Stimulated activated CD8-positive, alpha-beta memory T cell treated with anti-CD3 and anti-CD28 coated beads, Interleukin-2, amount 100 ng/mL, for 1 hour (primary cell): ENCODE results near the gene IGDCC3.

Experiments used
- DNase-seq, 2 donors: peaks; one replicate each; pipeline ENCODE4 v3.0.0-alpha.2; 2020; ENCODE audit warnings: low read depth in 2 of 2

The IGDCC3 gene

DNA sequence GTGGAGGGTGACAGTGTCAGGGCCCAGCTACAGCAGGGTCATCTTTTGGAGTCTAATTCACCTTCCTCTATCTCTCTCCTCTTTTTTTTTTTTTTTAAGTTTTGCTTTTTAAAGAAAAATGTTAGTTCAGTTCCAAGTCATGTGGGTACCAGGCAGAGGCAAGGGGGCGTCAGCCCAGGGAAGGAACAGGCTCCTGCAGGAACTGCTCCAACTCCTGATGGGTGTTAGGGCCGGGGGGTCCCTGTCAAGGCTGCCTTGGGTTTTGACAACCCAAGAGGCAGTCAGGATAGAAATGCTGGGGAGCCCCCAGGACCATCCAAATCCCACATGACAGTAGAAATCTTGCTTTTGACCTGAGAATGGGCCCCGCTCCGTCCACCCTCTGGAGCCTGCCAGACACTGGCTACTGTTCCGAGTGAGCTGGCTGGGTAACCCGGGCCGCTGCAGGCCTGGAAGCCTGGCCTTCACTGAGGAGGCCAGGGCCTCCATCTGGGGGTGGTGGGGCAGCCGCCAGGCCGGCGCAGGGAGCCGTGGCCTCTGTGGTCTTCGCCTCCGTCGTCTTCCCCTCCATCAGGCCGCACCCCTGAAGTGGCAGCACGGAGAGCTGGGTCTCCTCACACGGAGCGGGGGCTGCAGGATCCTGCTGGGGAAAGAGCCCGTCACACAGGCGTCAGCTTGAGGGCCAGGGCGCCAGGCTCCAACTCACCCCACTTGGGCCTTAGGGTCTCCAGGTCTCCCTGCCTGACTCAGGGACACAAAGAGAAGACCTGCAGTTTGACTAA is 49.1 kb downstream of the IGDCC3 start:
- DNase-seq, result no peak

DNA sequence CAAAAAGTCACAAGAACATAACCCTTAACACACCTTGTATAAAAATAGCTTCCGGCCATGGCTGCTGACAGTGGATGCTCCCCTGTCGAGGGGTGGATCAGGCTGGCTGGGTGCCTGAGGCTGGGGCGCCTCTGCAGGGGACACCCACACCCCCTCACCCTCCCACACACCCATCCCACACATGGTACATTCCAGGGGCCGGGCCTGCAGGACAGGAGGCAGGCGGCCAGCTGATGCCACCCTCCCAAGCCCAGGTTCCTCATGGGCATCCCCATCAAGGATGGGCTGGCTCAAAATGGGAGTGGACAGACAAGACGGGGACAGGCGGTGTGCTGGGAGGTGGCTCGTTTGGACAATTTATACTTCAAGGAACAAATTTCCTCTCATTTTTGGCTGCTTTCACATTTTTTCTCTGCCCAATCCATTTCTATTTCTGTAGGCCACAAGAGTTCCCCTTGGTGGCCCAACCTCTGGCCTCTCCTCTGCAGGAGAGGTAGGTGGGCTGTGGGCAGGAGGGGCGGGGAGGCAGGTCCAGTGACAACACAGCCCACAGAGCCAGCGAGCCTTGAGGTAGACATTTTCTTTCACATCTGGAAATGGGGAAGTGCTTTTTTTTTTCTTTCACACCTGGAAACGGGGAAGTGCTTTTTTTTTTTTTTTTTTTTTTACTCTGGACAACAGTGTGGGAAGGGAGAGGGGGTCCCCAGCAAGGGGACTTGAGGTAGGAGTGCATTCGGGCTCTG is 50.0 kb downstream of the IGDCC3 start:
- no peak for DNase-seq

DNA sequence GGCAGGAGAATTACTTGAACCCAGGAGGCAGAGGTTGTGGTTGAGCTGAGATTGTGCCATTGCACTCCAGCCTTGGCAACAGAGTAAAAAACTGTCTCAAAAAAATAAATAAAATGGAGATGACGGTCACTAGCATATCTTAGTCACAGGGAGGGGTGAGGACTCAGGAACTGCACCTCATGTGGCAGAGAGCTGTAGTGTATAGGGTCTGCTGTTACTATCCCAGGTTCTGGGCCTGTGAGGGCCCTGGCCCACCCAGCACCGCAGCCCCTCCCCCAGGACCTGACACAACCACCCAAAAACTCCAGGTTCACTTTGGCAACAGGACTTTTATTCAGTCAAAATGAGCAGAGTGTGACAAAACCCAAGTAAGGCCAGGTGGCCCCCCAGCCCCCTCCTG is 51.0 kb downstream of the IGDCC3 start:
- DNase-seq, result no peak

DNA sequence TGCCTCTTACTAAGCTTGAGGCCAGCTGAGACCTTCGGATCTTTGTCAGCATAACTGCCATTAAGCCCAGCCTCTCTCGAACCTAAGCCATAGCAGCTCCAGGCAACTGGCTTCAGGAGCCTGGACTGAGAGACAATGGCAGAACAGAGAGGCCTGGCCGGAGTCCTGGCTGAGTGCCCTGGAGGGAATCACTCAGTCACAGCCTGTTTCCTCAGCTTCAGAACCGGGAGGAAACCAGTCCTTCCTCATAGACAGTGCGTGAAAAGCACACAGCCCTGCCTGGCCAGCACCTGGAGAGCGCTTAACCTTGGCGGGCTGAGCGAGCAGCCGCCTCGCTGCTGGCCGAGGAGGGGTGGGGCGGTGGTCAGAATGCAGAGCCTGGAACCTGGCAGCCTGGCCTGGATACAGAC is 51.7 kb downstream of the IGDCC3 start:
- no peak for DNase-seq

DNA sequence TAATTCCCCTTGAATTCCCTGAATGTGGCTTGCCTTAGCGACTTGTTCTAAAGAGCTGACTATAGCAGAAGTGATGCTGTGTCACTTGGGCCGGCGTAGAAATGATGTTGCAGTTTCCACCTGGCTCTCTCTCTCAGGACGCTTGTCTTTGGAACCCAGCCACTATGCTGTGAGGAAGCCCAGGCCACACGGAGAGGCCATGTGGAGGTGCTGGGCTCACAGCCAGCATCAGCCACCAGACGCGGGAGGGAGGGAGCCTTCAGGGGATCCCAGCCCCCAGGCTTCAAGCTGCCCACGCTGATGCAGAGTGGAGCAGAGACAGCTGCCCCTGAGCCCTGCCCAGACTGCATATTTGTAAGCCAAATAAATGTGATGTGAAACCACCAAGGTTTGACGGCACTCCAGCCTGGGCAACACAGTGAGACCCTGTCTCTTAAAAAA is 54.7 kb downstream of the IGDCC3 start:
- DNase-seq, result no peak

DNA sequence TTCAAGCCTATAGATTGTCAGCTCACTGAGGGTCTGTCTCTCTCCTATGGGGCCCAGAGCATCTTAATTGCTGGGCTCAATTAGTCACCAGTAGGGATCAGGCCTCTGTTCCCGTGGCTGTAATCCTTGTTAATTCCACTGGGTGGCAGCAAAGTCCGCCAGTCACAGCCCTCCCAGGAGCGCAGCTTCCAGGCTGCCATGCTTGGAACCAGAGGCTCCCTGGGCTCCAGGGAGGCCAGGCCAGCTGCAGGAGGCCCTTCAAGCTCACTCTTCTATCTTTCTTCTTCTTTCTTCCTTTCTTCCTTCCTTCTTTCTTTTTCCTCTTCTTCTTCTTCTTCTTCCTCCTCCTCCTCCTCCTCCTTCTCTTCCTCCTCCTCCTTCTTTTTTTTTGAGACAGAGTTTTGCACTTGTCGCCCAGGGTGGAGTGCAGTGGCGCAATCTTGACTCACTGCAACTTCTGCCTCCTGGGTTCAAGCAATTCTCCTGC is 58.9 kb downstream of the IGDCC3 start:
- DNase-seq, result peak; percentile 50 to 53

DNA sequence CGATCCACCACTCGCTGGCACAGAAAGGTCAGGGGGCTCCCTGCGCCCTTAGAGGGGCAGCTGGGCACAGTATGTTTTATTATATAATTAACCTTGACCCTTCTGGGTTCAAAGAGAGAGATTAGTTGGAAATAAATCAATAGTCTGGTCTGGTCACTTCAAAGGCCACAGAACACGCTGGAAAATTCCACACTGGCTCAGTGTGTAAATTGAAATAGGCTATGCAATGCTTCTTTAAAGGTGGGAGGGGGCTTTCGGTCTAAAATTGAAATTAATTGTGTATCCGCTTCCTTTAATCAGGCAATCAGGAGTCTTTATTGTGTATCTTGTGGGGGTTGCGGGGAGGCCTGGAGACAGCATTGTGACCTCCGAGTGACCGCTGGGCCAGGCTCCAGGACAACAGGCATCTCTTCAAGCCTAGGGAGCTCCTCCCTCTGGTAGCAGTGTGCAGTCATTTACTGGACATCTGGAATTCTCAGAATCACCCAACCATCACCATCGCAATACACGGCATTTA is 65.3 kb downstream of the IGDCC3 start:
- DNase-seq, result no peak

DNA sequence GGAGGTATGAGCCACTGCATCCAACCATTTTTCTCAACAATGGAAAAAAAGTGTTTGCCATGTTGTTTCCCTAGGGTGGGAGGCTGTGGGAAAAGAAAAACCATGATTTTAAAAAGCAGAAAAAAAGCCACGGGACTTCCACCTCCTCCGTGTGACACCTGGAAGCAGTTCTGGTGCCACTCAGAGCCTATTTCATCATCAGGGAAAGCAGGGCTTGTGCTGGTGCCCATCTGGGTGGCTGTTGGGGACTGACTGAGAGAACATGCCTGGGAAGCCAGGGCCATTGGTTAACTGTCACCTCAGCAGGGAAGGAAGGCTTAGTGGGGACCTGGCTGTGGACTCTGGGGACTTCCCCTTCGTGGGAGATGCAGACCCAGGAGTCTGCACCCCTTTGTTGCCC is 66.0 kb downstream of the IGDCC3 start:
- DNase-seq, result no peak

DNA sequence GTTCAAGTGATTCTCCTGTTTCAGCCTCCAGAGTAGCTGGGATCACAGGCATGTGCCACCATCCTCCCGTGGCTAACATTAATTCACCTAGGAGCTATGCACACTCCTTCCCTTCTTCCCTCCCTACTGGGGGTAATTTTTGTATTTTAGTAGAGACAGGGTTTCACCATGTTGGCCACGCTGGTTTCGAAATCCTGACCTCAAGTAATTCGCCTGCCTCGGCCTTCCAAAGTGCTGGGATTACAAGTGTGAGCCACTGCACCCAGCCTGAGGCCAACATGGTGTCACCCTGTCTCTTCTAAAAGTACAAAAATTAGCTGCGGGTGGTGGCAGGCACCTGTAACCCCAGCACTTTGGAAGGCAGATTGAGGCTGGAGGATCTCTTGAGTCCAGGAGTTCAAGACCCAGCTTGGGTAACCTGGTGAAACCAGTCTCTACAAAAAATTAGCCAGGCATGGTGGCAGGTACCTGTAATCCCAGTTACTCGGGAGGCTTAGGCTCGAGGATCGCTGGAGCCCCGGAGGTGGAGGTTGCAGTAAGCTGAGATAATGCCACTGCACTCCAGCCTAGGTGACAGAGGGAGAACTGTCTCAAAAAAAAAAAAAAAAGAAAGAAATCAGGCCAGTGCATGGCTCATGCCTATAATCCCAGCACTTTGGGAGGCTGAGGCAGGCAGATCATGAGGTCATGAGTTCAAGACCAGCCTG is 67.2 kb downstream of the IGDCC3 start:
- no peak for DNase-seq

DNA sequence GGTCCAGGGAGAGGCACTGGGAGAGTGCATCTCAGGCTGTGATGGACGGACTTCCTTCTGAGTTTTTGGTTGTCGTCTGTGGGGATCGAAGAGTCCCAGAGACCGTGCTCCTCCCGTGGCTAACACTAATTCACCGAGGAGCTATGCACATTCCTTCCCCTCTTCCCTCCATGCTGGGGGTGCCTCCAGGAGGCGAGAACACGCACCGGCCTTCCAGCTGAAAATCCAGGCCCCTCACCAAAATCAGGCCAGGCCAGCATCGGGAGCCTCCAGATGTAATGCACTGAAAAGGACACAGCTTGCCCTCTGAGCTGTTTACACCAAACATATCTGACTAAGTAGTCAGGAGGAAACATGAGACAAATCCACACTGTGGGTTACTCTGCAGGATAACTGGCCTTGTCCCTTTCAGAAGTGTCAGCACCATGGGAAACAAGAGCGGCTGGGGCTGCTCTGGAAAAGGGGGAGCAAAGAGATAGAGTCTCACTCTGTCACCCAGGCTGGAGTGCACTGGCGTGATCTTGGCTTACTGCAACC is 67.9 kb downstream of the IGDCC3 start:
- DNase-seq, result no peak

DNA sequence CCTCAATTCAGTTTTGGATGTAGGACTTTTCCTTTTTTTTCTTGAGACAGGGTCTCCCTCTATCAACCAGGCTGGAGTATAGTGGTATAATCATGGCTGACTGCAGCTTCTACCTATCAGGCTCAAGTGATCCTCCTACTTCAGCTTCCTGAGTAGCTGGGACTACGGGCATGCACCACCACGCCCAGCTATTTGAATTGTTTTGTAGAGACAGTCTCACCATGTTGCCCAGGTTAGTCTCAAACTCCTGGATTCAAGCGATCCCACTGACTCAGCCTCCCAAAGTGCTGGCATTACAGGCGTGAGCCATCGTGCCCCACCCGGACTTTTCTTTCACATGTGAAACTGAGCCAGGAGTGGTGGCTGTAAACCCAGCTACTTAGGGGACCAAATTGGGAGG is 69.8 kb downstream of the IGDCC3 start:
- DNase-seq, result no peak

DNA sequence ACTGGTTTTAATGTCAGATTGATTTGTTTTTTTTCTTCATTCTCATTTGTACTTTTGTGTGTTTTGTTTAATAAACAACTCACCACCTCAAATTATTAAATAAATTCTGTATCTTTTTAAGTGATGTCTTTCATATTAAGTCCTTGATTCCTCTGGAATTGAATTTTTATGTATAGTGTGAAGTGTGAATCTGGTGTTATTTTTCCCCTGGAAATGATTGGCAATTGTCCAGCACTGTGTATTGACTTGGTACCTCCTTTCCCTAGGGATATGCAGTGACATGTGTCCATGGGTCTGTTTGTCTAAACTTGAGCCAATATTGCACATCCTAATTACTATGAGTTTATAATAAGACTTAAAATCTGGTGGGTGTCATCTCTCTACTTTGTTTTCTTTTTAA is 71.3 kb downstream of the IGDCC3 start:
- DNase-seq, result no peak

DNA sequence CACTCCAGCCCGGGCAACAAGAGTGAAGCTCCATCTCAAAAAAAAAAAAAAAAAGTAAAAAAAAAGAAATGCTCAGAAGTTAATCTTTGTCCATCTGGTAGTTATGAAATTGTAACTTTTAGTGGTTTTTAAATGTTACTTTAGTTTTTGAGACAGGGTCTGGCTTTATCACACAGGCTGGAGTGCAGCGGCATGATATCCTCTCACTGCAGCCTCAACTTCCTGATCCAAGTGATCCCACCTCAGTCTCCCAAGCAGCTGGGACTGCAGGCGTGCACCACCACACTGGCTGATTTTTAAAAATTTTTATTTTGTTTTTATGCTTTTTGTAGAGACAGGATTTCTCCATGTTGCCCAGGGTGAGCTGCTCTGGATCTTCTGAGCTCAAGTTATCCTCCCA is 72.0 kb downstream of the IGDCC3 start:
- DNase-seq, result no peak

DNA sequence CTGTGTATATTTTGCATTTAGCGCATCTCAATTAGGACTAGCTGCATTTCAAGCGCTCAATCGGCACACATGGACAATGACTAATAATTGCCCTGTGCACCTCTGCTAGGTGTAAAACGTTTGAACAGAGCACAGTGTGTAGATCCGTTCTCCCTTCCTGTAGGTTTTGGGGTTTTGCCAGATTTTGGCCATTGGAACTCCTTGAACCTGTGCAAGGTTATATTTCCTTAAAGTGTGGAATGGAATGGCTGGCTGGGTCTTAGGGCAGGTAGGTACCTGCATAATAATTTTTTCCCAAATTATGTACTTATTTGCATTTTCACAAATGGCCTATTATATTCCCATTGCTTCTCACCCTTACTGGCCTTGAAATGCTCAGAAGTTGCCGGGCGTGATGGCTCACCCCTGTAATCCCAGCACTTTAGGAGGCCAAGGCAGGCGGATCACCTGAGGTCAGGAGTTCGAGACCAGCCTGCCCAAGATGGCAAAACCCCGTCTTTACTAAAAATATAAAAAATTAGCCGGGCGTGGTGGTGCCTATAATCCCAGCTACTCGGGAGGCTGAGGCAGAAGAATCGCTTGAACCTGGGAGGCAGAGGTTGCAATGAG is 72.5 kb downstream of the IGDCC3 start:
- DNase-seq, result no peak

DNA sequence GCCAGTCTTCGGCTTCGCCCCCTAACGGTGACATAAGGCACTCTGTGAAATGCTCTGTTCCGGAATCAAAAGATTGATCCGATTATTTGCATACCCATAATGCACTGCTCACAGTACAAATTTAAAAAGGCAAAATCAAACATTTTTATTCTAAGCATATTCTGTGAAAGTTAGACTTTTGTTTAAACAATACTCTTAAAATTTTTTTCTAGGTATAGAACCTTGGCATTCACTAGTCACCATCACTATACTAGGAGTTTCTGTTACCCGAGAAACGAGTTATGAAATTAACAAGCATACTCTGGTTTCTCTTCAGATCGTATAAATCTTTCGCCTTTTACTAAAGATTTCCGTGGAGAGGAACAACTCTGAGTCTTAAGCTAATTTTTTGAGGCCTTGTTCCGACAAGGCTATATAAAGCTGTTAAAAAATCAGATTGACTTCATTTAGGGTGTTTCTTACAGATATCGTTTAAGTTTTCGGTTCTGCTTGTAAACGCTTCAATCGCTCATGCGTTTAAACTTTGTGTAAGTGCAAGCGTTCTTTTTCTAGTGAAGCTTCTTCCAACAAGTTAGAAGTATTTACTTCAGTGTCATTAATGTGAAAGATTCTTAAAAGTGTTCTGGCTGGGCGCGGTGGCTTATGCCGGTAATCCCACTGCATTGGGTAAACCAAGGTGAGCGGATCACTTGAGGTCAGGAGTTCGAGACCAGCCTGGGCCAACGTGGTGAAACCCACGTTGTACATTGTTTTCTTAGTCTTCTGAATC is 73.2 kb downstream of the IGDCC3 start, which contains the start of gene RNU5B-1:
RNU5B-1 (plus strand) TSS at position 297 of the 769 bp plus-strand sequence.
- peak; percentile 46 to 57 for DNase-seq

DNA sequence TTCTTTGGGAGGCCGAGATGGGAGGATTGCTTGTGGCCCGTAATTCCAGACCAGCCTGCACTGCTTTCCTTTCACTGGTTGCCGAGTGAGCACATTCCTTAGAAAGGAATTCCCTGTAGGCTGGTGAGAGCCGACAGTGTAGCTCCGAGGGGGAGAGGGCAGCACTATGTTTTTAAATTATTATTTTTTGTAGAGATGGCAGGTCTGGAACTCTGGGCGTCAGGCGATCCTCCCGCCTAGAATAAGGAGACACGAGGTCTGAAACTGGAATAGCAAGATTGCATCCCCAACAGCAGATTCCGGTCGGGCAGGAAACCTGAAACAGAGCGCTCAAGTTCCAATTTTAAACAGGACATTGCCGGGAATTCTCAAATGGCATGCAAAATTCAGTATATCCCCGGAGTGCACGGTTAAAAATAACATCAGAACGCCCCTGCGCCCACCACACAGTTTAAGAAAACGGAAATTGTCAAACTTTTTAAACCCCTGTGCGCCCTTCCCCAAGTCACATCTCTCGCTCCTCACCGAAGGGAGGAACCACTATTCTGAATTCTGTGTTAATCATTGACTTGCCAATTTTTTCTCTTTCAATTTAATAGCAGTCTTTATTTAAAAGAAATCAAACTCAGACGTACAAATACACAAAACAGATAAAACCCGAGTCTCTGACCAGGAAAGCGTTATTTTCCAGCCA is 74.0 kb downstream of the IGDCC3 start:
- DNase-seq, result no peak

DNA sequence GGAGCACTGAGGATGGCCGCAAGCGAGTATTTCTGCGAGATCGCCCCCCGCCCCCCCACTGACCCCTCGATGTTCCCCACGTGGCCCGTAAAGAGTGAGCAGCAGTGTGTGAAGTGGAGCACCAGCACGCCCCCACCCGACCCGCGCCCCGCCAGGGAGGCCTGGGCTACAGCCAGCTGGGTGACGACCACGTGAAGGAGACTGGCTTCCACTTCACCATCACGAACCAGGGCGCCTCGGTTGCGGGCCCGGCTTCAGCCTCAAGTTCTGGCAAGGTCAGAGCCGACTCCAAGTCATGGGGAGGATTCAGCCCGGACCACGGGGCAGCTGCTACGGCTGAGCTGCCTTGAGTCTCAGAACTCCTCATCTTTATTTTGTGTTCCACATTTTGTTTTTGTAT is 75.7 kb downstream of the IGDCC3 start:
- DNase-seq, result no peak

DNA sequence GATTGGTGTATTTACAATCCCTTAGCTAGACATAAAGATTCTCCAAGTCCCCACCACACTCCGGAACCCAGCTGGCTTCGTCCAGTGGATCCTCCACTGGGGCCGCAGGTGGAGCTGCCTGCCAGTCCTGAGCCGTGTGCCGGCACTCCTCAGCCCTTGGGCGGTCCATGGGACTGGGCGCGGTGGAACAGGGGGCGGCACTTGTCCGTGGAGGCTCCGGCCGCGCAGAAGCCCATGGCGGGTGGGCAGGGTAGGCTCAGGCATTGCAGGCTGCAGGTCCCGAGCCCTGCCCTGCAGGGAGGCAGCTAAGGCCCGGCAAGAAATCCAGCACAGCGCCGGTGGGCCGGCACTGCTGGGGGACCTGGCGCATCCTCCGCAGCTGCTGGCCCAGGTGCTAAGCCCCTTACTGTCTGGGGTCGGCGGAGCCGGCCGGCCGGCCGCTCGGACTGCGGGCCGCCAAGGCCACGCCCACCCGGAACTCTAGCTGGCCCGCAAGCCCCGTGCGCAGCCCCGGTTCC is 76.8 kb downstream of the IGDCC3 start:
- no peak for DNase-seq

DNA sequence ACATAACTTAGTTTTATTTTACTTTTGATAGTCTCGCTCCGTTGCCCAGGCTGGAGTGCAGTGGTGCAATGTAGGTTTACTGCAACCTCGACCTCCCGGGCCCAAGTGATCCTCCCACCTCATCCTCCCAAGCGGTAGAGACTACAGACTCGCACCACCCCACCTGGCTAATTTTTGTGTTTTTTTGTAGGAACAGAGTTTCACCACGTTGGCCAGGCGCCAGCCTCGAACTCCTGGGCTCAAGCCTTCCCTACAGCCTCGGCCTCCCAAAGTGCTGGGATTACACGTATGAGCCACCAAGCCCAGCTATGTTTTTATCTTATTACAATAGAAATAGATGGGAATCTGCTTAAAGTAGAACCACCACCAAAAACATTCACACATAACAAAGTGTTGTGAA is 79.1 kb downstream of the IGDCC3 start:
- DNase-seq, result no peak
